ENCODE data around the gene SIRPA.

DNA sequence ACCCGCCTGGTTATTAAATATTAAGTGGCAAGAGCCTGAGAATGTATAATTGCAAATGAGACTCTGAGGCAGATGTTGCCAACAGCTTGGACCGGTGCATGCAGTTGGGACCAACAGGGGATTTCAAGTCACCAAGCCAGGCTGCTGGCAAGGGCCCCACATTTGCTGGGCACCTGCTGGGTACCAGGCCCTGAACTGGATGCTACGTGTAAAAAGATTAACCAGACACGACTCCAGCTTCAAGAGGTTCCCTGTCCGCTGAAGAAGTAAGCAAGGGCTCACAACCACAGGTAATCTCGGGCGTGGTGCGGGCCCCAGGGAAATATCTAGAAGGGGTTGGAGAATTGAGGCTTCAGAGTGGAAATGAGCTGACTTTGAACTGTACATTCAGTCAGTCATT, 13.2 kb upstream of the SIRPA start:
- TF ChIP-seq, protein P1, sequence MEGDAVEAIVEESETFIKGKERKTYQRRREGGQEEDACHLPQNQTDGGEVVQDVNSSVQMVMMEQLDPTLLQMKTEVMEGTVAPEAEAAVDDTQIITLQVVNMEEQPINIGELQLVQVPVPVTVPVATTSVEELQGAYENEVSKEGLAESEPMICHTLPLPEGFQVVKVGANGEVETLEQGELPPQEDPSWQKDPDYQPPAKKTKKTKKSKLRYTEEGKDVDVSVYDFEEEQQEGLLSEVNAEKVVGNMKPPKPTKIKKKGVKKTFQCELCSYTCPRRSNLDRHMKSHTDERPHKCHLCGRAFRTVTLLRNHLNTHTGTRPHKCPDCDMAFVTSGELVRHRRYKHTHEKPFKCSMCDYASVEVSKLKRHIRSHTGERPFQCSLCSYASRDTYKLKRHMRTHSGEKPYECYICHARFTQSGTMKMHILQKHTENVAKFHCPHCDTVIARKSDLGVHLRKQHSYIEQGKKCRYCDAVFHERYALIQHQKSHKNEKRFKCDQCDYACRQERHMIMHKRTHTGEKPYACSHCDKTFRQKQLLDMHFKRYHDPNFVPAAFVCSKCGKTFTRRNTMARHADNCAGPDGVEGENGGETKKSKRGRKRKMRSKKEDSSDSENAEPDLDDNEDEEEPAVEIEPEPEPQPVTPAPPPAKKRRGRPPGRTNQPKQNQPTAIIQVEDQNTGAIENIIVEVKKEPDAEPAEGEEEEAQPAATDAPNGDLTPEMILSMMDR (IDR thresholded peaks at IDR 0.05) = no peak
- TF ChIP-seq POLR2A (IDR thresholded peaks at IDR 0.05) (no peak), EP300 (IDR thresholded peaks at IDR 0.05; ENCODE audit: low read depth) (no peak)

Data from transverse colon (tissue), 3 donors.